Caco-2 (cell line): ENCODE data around the gene KCNA10. TPM values are rescaled to one million over a fixed set of nuclear protein-coding genes. Genes with fewer than 3 reads are reported as not detected.

Experiments
- BruUV-seq: library from RNA; stranded (reverse); fragments of 400-500 nt; replicated peaks from 2 replicates; lab custom pipeline; 2021; lab: Mats Ljungman, UMichigan
- CTCF ChIA-PET: fragments of 300-600 bp; sonication (Branson Sonifier 250); formaldehyde crosslinking; loops from one replicate; lab custom pipeline; 2022; ENCODE audit warnings: antibody characterized with exemption; lab: Charles Lee
- POLR2A ChIA-PET: fragments of 300-600 bp; sonication (Branson Sonifier 250); formaldehyde crosslinking; loops from one replicate; lab custom pipeline; 2022; ENCODE audit warnings: antibody characterized with exemption; lab: Charles Lee
- DNase-seq, 2 experiments: peaks; one replicate each; pipeline versions ENCODE4 v3.0.0 to v3.0.0-alpha.2; 2020 to 2022
- H3K27me3 ChIP-seq: replicated peaks from 2 replicates; pipeline ENCODE4 v1.6.0; 2011; ENCODE audit warnings: low read length; ENCODE audit not compliant: control insufficient read depth, insufficient read depth
- H3K36me3 ChIP-seq: 2 replicates; pipeline ENCODE4 v1.5.1; 2011; ENCODE audit warnings: low read length; ENCODE audit not compliant: control insufficient read depth, insufficient read depth
- H3K4me1 ChIP-seq: fragments of 250-450 bp; sonication (Bioruptor Pico); 2 replicates; pipeline ENCODE4 v1.5.1; 2020; ENCODE audit warnings: mild to moderate bottlenecking
- H3K4me3 ChIP-seq: 2 replicates; pipeline ENCODE4 v1.5.1; 2011; ENCODE audit warnings: low read depth, mild to moderate bottlenecking, control low read depth, low read length
- H3K9me3 ChIP-seq: fragments of 250-450 bp; sonication (Bioruptor Pico); 2 replicates; pipeline ENCODE4 v1.5.1; 2020; ENCODE audit warnings: mild to moderate bottlenecking, moderate library complexity
- H3K27ac Mint-ChIP-seq: one replicate; pipeline ENCODE4 v1.8.0; 2022; ENCODE audit warnings: mixed read lengths; ENCODE audit not compliant: unreplicated experiment
- H3K27me3 Mint-ChIP-seq: one replicate; pipeline ENCODE4 v1.8.0; 2022; ENCODE audit warnings: mixed read lengths; ENCODE audit not compliant: insufficient read depth, unreplicated experiment
- H3K36me3 Mint-ChIP-seq: one replicate; pipeline ENCODE4 v1.8.0; 2022; ENCODE audit warnings: mild to moderate bottlenecking, mixed read lengths; ENCODE audit not compliant: insufficient read depth, unreplicated experiment
- H3K4me1 Mint-ChIP-seq: one replicate; pipeline ENCODE4 v1.8.0; 2022; ENCODE audit warnings: low read depth, mixed read lengths; ENCODE audit not compliant: unreplicated experiment
- H3K4me3 Mint-ChIP-seq: one replicate; pipeline ENCODE4 v1.8.0; 2022; ENCODE audit warnings: mild to moderate bottlenecking, moderate library complexity, mixed read lengths; ENCODE audit not compliant: unreplicated experiment
- H3K9me3 Mint-ChIP-seq: one replicate; pipeline ENCODE4 v1.8.0; 2022; ENCODE audit warnings: mixed read lengths; ENCODE audit not compliant: unreplicated experiment
- CTCF ChIP-seq, 2 experiments: fragments of 200-600 bp in 1 of 2; IDR thresholded peaks; 1 replicate in 1 of 2; 2 replicates in 1 of 2; pipeline versions ENCODE4 v1.5.1 to v1.8.0; 2011 to 2022; ENCODE audit warnings: antibody characterized with exemption in 1 of 2, control low read depth in 1 of 2, inconsistent platforms in 1 of 2, low read depth in 1 of 2, low read length in 1 of 2, mild to moderate bottlenecking in 1 of 2, moderate library complexity in 1 of 2; ENCODE audit not compliant: insufficient read depth in 1 of 2, severe bottlenecking in 1 of 2, unreplicated experiment in 1 of 2
- intact Hi-C: fragments of 100-400 bp; cut with micrococcal nuclease; formaldehyde crosslinking; loops from one replicate; pipeline ENCODE4 v1.10.0; 2022; ENCODE audit not compliant: unreplicated experiment
- total RNA-seq: library from RNA; stranded (reverse); gene quantifications from 2 replicates; pipeline ENCODE4 v1.2.3, GENCODE V29; 2022

The KCNA10 gene
- total RNA-seq, 1 experiment from 2014 or later = not detected

GRCh38 chr1:110494522-110495406 lies 24.2 kb downstream of the KCNA10 start:
- H3K4me3 Mint-ChIP-seq = no peak overlapping the region
- H3K9me3 Mint-ChIP-seq = no peaks in the 10 kb centered on the region
- H3K27ac Mint-ChIP-seq = no peak overlapping the region
- DNase-seq = no peak
- no peaks in the 10 kb centered on the region for H3K27me3 ChIP-seq
- no TSS peak for BruUV-seq
- TF ChIP-seq CTCF (IDR thresholded peaks at IDR 0.05; ENCODE audit: insufficient read depth in 1 of 2, low read depth in 1 of 2, low read length in 1 of 2, severe bottlenecking in 1 of 2, unreplicated experiment in 1 of 2) = no peak
- H3K27me3 Mint-ChIP-seq = no peaks in the 10 kb centered on the region
- POLR2A ChIA-PET = no interaction called here
- H3K4me1 Mint-ChIP-seq = no peaks in the 10 kb centered on the region
- H3K36me3 Mint-ChIP-seq = peaks cover 13% of the 10 kb centered on the region
- intact Hi-C loops = no loop called here
- CTCF ChIA-PET = interaction anchor here (1.1 to 2.6 kb wide), 10 partner anchors 13 to 298 kb away, joined by 3 to 36 read pairs (median 17); no protein-coding TSS in a partner anchor
- no peaks in the 10 kb centered on the region for H3K9me3 ChIP-seq
- H3K4me1 ChIP-seq = 0 out of 2 replicates have a peak, but pooled peaks cover 4% of the 10 kb centered on the region
- no peak overlapping the region for H3K4me3 ChIP-seq
- no peaks in the 10 kb centered on the region for H3K36me3 ChIP-seq

- H3K9me3 ChIP-seq = no peaks in the 10 kb centered on the region
- intact Hi-C loops = no loop called here
- H3K36me3 Mint-ChIP-seq = peaks cover 20% of the 10 kb centered on the region
- H3K36me3 ChIP-seq = no peaks in the 10 kb centered on the region
- H3K9me3 Mint-ChIP-seq = no peaks in the 10 kb centered on the region
- DNase-seq = no peak
- no peak overlapping the region for H3K27ac Mint-ChIP-seq
- H3K27me3 ChIP-seq = no peaks in the 10 kb centered on the region
- CTCF ChIA-PET = no interaction called here
- TF ChIP-seq CTCF (IDR thresholded peaks at IDR 0.05; ENCODE audit: insufficient read depth in 1 of 2, low read depth in 1 of 2, low read length in 1 of 2, severe bottlenecking in 1 of 2, unreplicated experiment in 1 of 2) = no peak
- H3K27me3 Mint-ChIP-seq = no peaks in the 10 kb centered on the region
- POLR2A ChIA-PET = no interaction called here
- H3K4me3 ChIP-seq = no peak overlapping the region
- H3K4me1 ChIP-seq = 0 out of 2 replicates have a peak, but pooled peaks cover 4% of the 10 kb centered on the region
- no TSS peak for BruUV-seq
- no peaks in the 10 kb centered on the region for H3K4me1 Mint-ChIP-seq
- no peak overlapping the region for H3K4me3 Mint-ChIP-seq
Measured at GRCh38 chr1:110494036-110494435, 24.9 kb downstream of the KCNA10 start.

GRCh38 chr1:110493059-110493699 lies 25.8 kb downstream of the KCNA10 start:
- CTCF ChIA-PET = no interaction called here
- BruUV-seq = no TSS peak
- intact Hi-C loops = no loop called here

More at GRCh38 chr1:110493059-110493699, 25.8 kb downstream of the KCNA10 start:
- TF ChIP-seq CTCF (IDR thresholded peaks at IDR 0.05; ENCODE audit: insufficient read depth in 1 of 2, low read depth in 1 of 2, low read length in 1 of 2, severe bottlenecking in 1 of 2, unreplicated experiment in 1 of 2) = no peak
- H3K27me3 ChIP-seq = no peaks in the 10 kb centered on the region
- H3K27me3 Mint-ChIP-seq = no peaks in the 10 kb centered on the region
- H3K4me1 Mint-ChIP-seq = no peaks in the 10 kb centered on the region
- peaks cover 26% of the 10 kb centered on the region for H3K36me3 Mint-ChIP-seq
- H3K36me3 ChIP-seq = no peaks in the 10 kb centered on the region
- POLR2A ChIA-PET = no interaction called here
- H3K4me1 ChIP-seq = 0 out of 2 replicates have a peak, but pooled peaks cover 4% of the 10 kb centered on the region
- no peak overlapping the region for H3K4me3 ChIP-seq
- H3K27ac Mint-ChIP-seq = no peak overlapping the region
- H3K4me3 Mint-ChIP-seq = no peak overlapping the region
- DNase-seq = no peak
- no peaks in the 10 kb centered on the region for H3K9me3 ChIP-seq
- H3K9me3 Mint-ChIP-seq = no peaks in the 10 kb centered on the region
